ENCODE data around the gene WRAP53.

Gene WRAP53

DNA sequence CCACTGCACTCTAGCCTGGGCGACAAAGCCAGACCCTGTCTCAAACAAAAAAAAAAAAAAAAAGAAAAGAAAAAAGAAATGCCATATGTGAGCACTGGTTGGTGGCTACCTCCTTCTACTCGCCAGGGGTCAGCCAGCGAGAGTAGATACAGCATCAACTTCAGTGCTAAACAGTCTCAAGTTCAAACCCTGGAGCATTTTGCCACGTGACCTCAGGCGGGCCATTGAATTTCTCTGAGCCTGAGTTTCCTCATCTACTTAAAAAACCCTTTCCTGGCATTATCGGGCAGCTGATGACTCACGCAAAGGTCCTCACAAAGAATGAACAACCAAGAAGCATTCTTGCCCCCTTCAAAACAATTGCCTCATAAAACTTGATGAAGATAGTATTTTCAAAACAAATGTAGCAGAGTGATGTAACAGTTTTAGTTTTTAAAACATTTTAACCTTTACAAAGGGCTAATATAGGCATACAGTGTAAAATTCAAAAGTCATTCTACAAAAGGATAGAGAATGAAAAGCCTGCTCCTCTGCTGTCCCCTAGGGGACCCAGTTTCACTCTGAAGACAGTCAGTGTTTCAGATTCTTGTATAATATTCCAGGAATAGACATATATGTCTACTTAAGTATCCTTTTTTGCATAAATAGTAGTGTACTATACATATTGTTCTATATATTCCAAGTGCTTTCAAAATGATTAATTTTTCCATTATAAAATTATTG, 57.6 kb downstream of the WRAP53 start:
- TF ChIP-seq, protein P1, sequence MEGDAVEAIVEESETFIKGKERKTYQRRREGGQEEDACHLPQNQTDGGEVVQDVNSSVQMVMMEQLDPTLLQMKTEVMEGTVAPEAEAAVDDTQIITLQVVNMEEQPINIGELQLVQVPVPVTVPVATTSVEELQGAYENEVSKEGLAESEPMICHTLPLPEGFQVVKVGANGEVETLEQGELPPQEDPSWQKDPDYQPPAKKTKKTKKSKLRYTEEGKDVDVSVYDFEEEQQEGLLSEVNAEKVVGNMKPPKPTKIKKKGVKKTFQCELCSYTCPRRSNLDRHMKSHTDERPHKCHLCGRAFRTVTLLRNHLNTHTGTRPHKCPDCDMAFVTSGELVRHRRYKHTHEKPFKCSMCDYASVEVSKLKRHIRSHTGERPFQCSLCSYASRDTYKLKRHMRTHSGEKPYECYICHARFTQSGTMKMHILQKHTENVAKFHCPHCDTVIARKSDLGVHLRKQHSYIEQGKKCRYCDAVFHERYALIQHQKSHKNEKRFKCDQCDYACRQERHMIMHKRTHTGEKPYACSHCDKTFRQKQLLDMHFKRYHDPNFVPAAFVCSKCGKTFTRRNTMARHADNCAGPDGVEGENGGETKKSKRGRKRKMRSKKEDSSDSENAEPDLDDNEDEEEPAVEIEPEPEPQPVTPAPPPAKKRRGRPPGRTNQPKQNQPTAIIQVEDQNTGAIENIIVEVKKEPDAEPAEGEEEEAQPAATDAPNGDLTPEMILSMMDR (IDR thresholded peaks at IDR 0.05; ENCODE audit: insufficient read depth, low read depth, low read length, missing control alignments): no peak
- no peak for DNase-seq (ENCODE audit: low read depth)

DNA sequence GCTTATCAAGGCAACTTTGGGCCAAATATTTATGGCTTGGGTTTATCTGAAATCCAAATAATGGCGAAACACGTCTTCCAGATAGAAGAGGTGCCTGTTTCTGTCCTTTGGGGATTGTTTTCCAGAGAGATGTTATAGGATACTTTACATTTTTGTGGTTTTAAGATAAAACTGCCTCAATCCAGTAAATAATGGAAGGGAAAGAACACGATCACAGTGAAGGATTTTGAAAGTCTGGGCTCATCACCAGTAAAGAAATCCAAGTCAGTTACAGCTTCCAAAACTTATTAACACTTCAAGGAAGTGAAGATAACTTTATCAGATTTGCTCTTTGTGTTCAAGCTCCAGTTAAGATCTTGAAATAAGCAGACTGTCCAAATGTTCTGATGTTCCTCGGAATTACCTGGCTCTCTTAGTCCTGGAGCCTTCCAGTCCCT, 59.4 kb downstream of the WRAP53 start:
- no peak overlapping the region for H3K4me3 ChIP-seq (ENCODE audit: low read depth, low read length)
- TF ChIP-seq, protein P1 (IDR thresholded peaks at IDR 0.05; ENCODE audit: insufficient read depth, low read depth, low read length, missing control alignments): no peak
- no peak for DNase-seq (ENCODE audit: low read depth)

More for the DNA sequence above, 57.6 kb downstream of the WRAP53 start:
- no peak overlapping the region for H3K4me3 ChIP-seq (ENCODE audit: low read depth, low read length)

DNA sequence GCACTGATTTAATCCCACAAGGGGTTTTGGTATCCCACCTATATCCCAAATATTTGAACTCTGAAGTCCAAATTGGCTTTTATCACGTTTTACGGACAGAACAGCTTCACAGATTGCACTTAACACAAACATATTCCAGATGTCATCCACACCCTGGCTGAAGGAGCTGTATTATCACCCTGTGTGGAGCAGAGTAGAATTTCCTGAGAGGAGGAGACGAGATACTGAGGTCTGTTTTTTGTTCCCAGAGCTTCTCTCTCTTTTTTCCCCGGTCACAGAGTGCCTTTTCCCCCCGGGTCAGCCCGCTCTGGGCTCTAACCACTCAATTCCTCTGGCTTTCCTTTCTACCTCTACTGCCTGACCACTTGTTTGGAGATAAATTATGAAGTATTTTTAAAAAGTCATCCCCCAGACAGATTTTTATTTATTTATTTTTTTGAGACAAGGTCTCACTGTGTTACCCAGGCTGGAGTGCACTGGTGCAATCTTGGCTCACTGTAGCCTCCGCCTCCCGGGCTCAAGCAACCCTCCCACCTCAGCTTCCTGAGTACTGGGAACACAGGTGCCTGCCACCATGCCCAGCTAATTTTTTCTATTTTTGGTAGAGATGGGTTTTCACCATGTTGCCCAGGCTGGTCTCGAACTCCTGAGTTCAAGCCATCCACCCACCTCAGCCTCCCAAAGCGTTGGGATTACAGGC, 59.9 kb downstream of the WRAP53 start:
- TF ChIP-seq, protein P1 (IDR thresholded peaks at IDR 0.05; ENCODE audit: insufficient read depth, low read depth, low read length, missing control alignments): no peak
- DNase-seq (ENCODE audit: low read depth): no peak
- H3K4me3 ChIP-seq (ENCODE audit: low read depth, low read length): no peak overlapping the region

DNA sequence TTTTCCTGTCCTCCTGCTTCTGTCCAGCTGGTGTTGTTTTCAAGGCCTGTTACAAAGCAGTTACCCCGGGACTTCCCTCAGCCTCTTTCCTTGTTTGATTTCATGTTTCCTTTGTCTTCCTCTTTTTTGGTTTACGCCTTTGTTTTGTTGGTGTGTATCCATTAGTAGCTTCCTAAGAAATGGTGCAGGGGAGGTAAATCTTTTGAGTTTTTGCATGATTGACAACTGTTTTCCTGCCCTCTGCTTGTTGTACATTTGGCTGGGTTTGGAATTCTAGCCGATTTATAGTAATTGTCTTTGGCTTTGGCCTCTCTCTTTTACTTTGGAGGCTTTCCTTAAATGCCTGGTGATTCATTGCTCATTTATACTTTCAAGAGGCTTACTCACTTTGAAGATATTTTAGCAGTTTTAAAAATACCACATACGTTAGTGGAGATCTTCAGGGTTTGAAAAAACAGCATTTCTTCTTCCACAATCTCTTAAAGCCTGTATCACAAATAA, 62.1 kb downstream of the WRAP53 start:
- DNase-seq (ENCODE audit: low read depth): no peak
- TF ChIP-seq, protein P1 (IDR thresholded peaks at IDR 0.05; ENCODE audit: insufficient read depth, low read depth, low read length, missing control alignments): no peak

More for the DNA sequence above, 62.1 kb downstream of the WRAP53 start:
- H3K4me3 ChIP-seq (ENCODE audit: low read depth, low read length): no peak overlapping the region

Data from GM12865 (cell line).